DOHH2 (cell line): Measurements from ENCODE around the gene LHX6.

Experiments
- CTCF ChIP-seq: fragments of 200-600 bp; sonication (generic); IDR thresholded peaks from one replicate; pipeline ENCODE4 v1.5.1; 2014; ENCODE audit warnings: antibody characterized with exemption, mild to moderate bottlenecking, low read depth, low read length; ENCODE audit not compliant: poor library complexity, severe bottlenecking
- EZH2phosphoT487 ChIP-seq: fragments of 200-600 bp; sonication (generic); IDR thresholded peaks from 2 replicates; pipeline ENCODE4 v1.6.1; 2017; ENCODE audit warnings: borderline replicate concordance, mild to moderate bottlenecking, antibody characterized with exemption, low read length, moderate library complexity, mixed read lengths

DNA sequence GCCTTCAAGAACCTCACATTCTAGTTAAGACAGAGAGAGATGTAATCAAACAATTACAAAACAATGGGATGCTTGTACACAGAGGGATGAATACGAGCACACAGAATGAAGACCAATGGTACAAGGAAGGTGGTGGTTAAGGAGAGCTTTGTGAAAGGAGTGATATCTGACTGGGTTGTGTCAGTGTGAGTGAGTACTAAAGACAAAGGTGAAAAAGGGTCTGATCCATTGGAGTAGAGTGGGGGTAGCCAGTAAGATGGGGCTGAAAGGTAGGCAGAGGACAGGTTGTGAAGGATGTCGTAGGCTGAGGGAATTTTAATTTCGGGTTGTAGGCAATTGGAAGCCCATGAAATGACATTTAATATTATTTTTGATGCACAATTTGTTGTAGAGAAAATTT is 26.0 kb upstream of the LHX6 start:
- TF ChIP-seq CTCF (no peak), EZH2phosphoT487 (no peak)
